Adrenal gland (tissue), 12 donors: ENCODE results near the gene GRM3. TPM values are rescaled to one million over a fixed set of nuclear protein-coding genes. Genes with fewer than 3 reads are reported as not detected.

ENCODE experiments used
- DNase-seq, 7 donors: peaks; one replicate each; pipeline ENCODE4 v3.0.0-alpha.2; 2019 to 2020
- H3K27ac ChIP-seq, 5 donors: fragments of 200-600 bp; sonication (generic) in 4 of 5; 1 replicate in 3 of 5; 2 replicates in 2 of 5; pipeline versions ENCODE4 v1.5.1 to v1.8.0; 2016 to 2020; ENCODE audit warnings: mild to moderate bottlenecking in 1 of 5
- H3K27me3 ChIP-seq: fragments of 200-600 bp; 2 replicates; pipeline ENCODE4 v1.8.0; 2021
- H3K36me3 ChIP-seq, 2 donors: fragments of 200-600 bp; replicated peaks in 1 of 2; 1 replicate in 1 of 2; 2 replicates in 1 of 2; pipeline versions ENCODE4 v1.5.1 to v1.8.0; 2018 to 2022
- H3K4me1 ChIP-seq, 2 donors: fragments of 200-600 bp; replicated peaks in 1 of 2; 1 replicate in 1 of 2; 2 replicates in 1 of 2; pipeline versions ENCODE4 v1.5.1 to v1.8.0; 2018 to 2021
- H3K4me3 ChIP-seq, 4 donors: fragments of 200-600 bp; sonication (generic) in 3 of 4; one replicate each; pipeline ENCODE4 v1.5.1; 2016 to 2018
- H3K9me3 ChIP-seq, 3 donors: fragments of 200-600 bp; sonication (generic) in 1 of 3; replicated peaks in 1 of 3; 1 replicate in 2 of 3; 2 replicates in 1 of 3; pipeline versions ENCODE4 v1.5.1 to v1.8.0; 2016 to 2021
- CTCF ChIP-seq, 6 experiments: fragments of 450-650 bp in 4 of 6; fragments of 200-600 bp in 2 of 6; sonication (generic) in 1 of 6; IDR thresholded peaks; 1 replicate in 5 of 6; 2 replicates in 1 of 6; pipeline versions ENCODE4 v1.5.1 to v1.8.0; 2016 to 2021; ENCODE audit warnings: antibody characterized with exemption in 6 of 6, mild to moderate bottlenecking in 2 of 6, moderate library complexity in 1 of 6
- POLR2A ChIP-seq, 2 donors: fragments of 450-650 bp; IDR thresholded peaks; one replicate each; pipeline ENCODE4 v1.6.1; 2017; ENCODE audit warnings: antibody characterized with exemption in 2 of 2, mild to moderate bottlenecking in 2 of 2, moderate library complexity in 1 of 2
- WGBS, 4 donors: extraction: QIAGEN DNeasy Blood & Tissue Kit in 2 of 4; methylation state at CpG; one replicate each; pipeline versions ENCODE4 v1.1.5 to v1.1.7; 2013 to 2017; 5-methylcytosine and 5-hydroxymethylcytosine counted together
- intact Hi-C, 2 donors: fragments of 100-400 bp; cut with DNase I; formaldehyde crosslinking; loops; one replicate each; pipeline versions ENCODE4 v1.14.1 to v1.15.0; 2022 to 2023
- polyA plus RNA-seq, 3 donors: library from polyadenylated mRNA; stranded (reverse); fragments of 200-250 nt in 2 of 3; fragments of 350-450 nt in 1 of 3; fragmentation: Illumina TruSeq in 1 of 3; extraction: RNeasy Lipid Tissue Mini Kit (QIAGEN cat#74804) in 1 of 3; gene quantifications; one replicate each; pipeline ENCODE4 v1.2.3, GENCODE V29; 2013 to 2014
- total RNA-seq, 9 donors: library from RNA; depleted of rRNA in 4 of 9; stranded (reverse); fragments of >200 nt in 4 of 9; fragments of 120-200 nt in 1 of 9; fragmentation: NEBNext Ultra II Directional in 1 of 9; extraction: Animal tissue kit (Norgen Biotek cat#: 25700) in 1 of 9; gene quantifications; one replicate each; pipeline versions ENCODE4 v1.1.0 to v1.2.4, GENCODE V29; 2013 to 2023
- donor health status: healthy with polysubstance abuse.
- donor health status: Bipolar disorder and iron deficiency.
- donor health status: DM: yes; HTN: yes; CAD: no.
- donor health status: DM: no; HTN: no; CAD: no.
- donor health status: DM: no; HTN: no; CAD: no.
- donor health status: DM: yes; HTN: yes; CAD: no.

GRM3 gene
- total and polyA plus RNA-seq, 12 donors: 0.30 to 5.1 (median 1.8) TPM

GRCh38 chr7:86818903-86819302, 175.2 kb downstream of the GRM3 start:
- 76 to 87% (median 83%) methylated on average over 2 of the region's 2 CpGs for WGBS, 4 donors
- TF ChIP-seq CTCF (IDR thresholded peaks at IDR 0.05) (no peak), POLR2A (IDR thresholded peaks at IDR 0.05) (no peak)
- intact Hi-C loops: no loop called here

GRCh38 chr7:86823769-86824168, 180.1 kb downstream of the GRM3 start:
- WGBS, 4 donors: 79 to 83% (median 81%) methylated on average over 2 of the region's 2 CpGs
- H3K27me3 ChIP-seq: no peaks in the 10 kb centered on the region
- H3K4me3 ChIP-seq: no peak overlapping the region
- intact Hi-C loops: no loop called here
- DNase-seq: no peak
- H3K36me3 ChIP-seq: no peaks in the 10 kb centered on the region
- H3K4me1 ChIP-seq: no peaks in the 10 kb centered on the region
- no peaks in the 10 kb centered on the region for H3K9me3 ChIP-seq
- no peak overlapping the region for H3K27ac ChIP-seq
- TF ChIP-seq POLR2A (IDR thresholded peaks at IDR 0.05) (no peak), CTCF (IDR thresholded peaks at IDR 0.05) (no peak)

More at GRCh38 chr7:86818903-86819302, 175.2 kb downstream of the GRM3 start:
- H3K9me3 ChIP-seq: no peaks in the 10 kb centered on the region
- H3K36me3 ChIP-seq: no peaks in the 10 kb centered on the region
- H3K4me1 ChIP-seq: no peaks in the 10 kb centered on the region
- no peaks in the 10 kb centered on the region for H3K27me3 ChIP-seq
- no peak overlapping the region for H3K27ac ChIP-seq
- H3K4me3 ChIP-seq: no peak overlapping the region
- DNase-seq: no peak

GRCh38 chr7:86825264-86825663, 181.6 kb downstream of the GRM3 start:
- Histone ChIP-seq H3K9me3 (no peaks in the 10 kb centered on the region), H3K4me1 (no peaks in the 10 kb centered on the region), H3K27me3 (no peaks in the 10 kb centered on the region), H3K27ac (no peak overlapping the region), H3K36me3 (no peaks in the 10 kb centered on the region), H3K4me3 (no peak overlapping the region)
- 78 to 83% (median 79%) methylated on average over 4 of the region's 4 CpGs for WGBS, 4 donors
- no peak for DNase-seq
- TF ChIP-seq CTCF (IDR thresholded peaks at IDR 0.05) (no peak), POLR2A (IDR thresholded peaks at IDR 0.05) (no peak)
- intact Hi-C loops: no loop called here

GRCh38 chr7:86826948-86827347, 183.2 kb downstream of the GRM3 start:
- WGBS, 4 donors: 71 to 89% (median 81%) methylated on average over 1 of the region's 1 CpG
- intact Hi-C loops: no loop called here
- H3K36me3 ChIP-seq: no peaks in the 10 kb centered on the region
- no peaks in the 10 kb centered on the region for H3K27me3 ChIP-seq
- H3K9me3 ChIP-seq: no peaks in the 10 kb centered on the region
- H3K4me3 ChIP-seq: no peak overlapping the region
- no peak for DNase-seq
- TF ChIP-seq POLR2A (IDR thresholded peaks at IDR 0.05) (no peak), CTCF (IDR thresholded peaks at IDR 0.05) (no peak)
- no peak overlapping the region for H3K27ac ChIP-seq
- no peaks in the 10 kb centered on the region for H3K4me1 ChIP-seq
